Left ventricle myocardium inferior (tissue), 1 donor: Measurements from ENCODE around the gene CEP44. TPM values are rescaled to one million over a fixed set of nuclear protein-coding genes. Genes with fewer than 3 reads are reported as not detected.
A peak's percentile ranks its signal among the peaks of the same experiment; 100 is the strongest.
"Not testable (repeated sequence)": the region's sequence is repeated elsewhere in the genome, so short reads cannot be mapped to it uniquely, and the experiment has no call there.

Experiments
- DNase-seq: peaks from one replicate; pipeline ENCODE4 v3.0.0-alpha.2; 2020
- H3K27ac ChIP-seq: fragments of 200-600 bp; replicated peaks from 2 replicates; pipeline ENCODE4 v1.8.0; 2021
- H3K27me3 ChIP-seq: fragments of 200-600 bp; 2 replicates; pipeline ENCODE4 v1.8.0; 2021; ENCODE audit warnings: low read depth
- H3K36me3 ChIP-seq: fragments of 200-600 bp; 2 replicates; pipeline ENCODE4 v1.8.0; 2021
- H3K4me1 ChIP-seq: fragments of 200-600 bp; 2 replicates; pipeline ENCODE4 v1.8.0; 2021
- H3K4me3 ChIP-seq: fragments of 200-600 bp; 2 replicates; pipeline ENCODE4 v1.8.0; 2021; ENCODE audit warnings: mild to moderate bottlenecking, moderate library complexity
- H3K9me3 ChIP-seq: fragments of 200-600 bp; replicated peaks from 2 replicates; pipeline ENCODE4 v1.8.0; 2021
- intact Hi-C: fragments of 100-400 bp; cut with micrococcal nuclease; formaldehyde crosslinking; loops from one replicate; pipeline ENCODE4 v1.11.0; 2022
- total RNA-seq: library from RNA; stranded (reverse); fragmentation: NEBNext Ultra II Directional; extraction: Animal tissue kit (Norgen Biotek cat#: 25700); gene quantifications from one replicate; pipeline ENCODE4 v1.2.1, GENCODE V29; 2021
- TF ChIP-seq, protein P1 (sequence below): fragments of 200-600 bp; IDR thresholded peaks from 2 replicates; pipeline ENCODE4 v1.8.0; 2021; ENCODE audit warnings: antibody characterized with exemption, mild to moderate bottlenecking, borderline replicate concordance
- donor health status: DM: no; HTN: yes; CAD: no; lungs with severe emphysema.

Gene CEP44
- total RNA-seq, 1 donor from 2014 or later: 11.2 TPM

DNA sequence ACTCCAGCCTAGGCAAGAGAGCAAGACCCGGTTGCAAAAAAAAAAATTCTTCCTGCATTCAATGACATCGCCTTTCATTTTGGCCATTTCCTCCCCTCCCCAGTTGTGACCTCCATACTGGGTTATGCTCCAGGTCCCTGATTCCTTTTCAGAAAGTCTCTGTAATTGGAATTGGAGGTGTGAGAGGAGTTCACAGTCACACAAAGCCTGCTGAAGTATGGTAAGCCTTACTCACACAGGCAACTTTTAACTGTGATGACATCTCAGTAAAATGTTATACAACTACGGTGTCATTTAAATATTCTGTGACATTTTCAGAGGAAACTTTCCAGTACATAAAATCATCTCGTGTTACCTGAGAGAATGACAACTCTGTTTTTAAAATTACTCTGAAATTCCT, 73.6 kb downstream of the CEP44 start:
- H3K27me3 ChIP-seq: no peaks in the 10 kb centered on the region
- intact Hi-C loops: no loop called here
- TF ChIP-seq, protein P1, sequence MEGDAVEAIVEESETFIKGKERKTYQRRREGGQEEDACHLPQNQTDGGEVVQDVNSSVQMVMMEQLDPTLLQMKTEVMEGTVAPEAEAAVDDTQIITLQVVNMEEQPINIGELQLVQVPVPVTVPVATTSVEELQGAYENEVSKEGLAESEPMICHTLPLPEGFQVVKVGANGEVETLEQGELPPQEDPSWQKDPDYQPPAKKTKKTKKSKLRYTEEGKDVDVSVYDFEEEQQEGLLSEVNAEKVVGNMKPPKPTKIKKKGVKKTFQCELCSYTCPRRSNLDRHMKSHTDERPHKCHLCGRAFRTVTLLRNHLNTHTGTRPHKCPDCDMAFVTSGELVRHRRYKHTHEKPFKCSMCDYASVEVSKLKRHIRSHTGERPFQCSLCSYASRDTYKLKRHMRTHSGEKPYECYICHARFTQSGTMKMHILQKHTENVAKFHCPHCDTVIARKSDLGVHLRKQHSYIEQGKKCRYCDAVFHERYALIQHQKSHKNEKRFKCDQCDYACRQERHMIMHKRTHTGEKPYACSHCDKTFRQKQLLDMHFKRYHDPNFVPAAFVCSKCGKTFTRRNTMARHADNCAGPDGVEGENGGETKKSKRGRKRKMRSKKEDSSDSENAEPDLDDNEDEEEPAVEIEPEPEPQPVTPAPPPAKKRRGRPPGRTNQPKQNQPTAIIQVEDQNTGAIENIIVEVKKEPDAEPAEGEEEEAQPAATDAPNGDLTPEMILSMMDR: no peak
- no peak overlapping the region for H3K4me3 ChIP-seq
- no peak overlapping the region for H3K27ac ChIP-seq
- no peak for DNase-seq
- H3K36me3 ChIP-seq: no peaks in the 10 kb centered on the region
- no peaks in the 10 kb centered on the region for H3K9me3 ChIP-seq
- H3K4me1 ChIP-seq: no peaks in the 10 kb centered on the region

DNA sequence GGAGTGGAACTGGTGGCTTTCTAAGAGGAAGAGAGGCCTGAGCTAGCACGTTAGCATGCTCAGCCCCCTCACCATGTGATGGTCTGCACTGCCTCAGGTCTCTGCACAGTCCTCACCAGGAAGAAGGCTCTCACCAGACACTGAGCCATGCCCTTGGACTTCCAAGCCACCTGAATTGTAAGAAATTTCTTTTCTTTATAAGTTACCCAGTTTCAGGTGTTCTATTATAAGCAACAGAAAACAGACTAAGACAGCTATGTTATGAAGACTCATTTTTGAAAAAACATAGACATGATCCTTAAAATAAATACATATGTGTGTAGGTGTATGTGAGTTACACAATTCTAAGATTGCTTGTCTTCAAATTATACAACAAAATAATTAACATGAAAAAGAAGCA, 74.7 kb downstream of the CEP44 start:
- no peak for DNase-seq
- no peaks in the 10 kb centered on the region for H3K4me1 ChIP-seq
- TF ChIP-seq, protein P1: no peak
- no peaks in the 10 kb centered on the region for H3K27me3 ChIP-seq
- H3K36me3 ChIP-seq: no peaks in the 10 kb centered on the region
- H3K9me3 ChIP-seq: no peaks in the 10 kb centered on the region
- no peak overlapping the region for H3K4me3 ChIP-seq
- H3K27ac ChIP-seq: no peak overlapping the region
- intact Hi-C loops: no loop called here

DNA sequence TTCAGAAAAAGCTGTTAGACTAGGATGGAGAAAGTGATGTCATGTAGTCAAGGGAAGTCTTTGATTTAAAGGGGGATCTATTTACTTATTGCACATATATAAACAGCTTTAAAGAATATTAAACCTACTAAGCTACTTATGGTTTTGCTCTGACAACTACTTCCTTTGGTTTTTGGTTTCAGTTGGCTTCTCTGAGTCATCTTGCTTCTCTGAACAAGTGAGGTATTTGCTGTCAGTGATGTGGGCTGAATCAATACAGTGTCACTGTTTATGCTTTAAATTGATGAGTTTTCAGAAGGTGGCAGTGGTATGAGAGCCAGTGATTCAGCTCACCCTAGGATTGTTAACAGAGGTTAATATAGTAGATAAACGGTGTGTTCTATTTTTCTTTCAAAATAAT, 75.1 kb downstream of the CEP44 start:
- H3K4me3 ChIP-seq: no peak overlapping the region
- intact Hi-C loops: no loop called here
- H3K27ac ChIP-seq: no peak overlapping the region
- no peaks in the 10 kb centered on the region for H3K4me1 ChIP-seq
- H3K36me3 ChIP-seq: no peaks in the 10 kb centered on the region
- H3K27me3 ChIP-seq: no peaks in the 10 kb centered on the region
- TF ChIP-seq, protein P1: no peak
- no peaks in the 10 kb centered on the region for H3K9me3 ChIP-seq
- DNase-seq: no peak

DNA sequence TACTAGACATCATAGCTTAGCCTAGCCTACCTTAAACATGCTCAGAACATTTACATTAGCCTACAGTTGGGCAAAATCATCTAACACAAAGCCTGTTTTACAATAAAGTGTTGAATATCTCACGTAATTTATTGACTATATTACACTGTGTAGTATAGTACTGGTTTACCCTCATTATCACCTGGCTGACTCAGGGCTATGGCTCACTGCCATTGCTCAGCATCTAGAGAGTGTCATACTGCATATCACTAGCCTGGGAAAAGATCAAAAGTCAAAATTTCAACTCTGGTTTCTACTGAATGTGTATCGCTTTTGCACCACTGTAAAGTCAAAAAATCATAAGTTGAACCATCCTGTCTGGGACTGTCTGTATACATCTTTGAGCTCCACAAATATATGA, 78.6 kb downstream of the CEP44 start:
- Histone ChIP-seq H3K27me3 (no peaks in the 10 kb centered on the region), H3K27ac (no peak overlapping the region), H3K9me3 (no peaks in the 10 kb centered on the region), H3K4me3 (no peak overlapping the region), H3K36me3 (no peaks in the 10 kb centered on the region), H3K4me1 (no peaks in the 10 kb centered on the region)
- TF ChIP-seq, protein P1: no peak
- no peak for DNase-seq
- intact Hi-C loops: loop anchor here (10.0 kb wide), 1 partner anchor 352 kb away; no protein-coding TSS in a partner anchor

DNA sequence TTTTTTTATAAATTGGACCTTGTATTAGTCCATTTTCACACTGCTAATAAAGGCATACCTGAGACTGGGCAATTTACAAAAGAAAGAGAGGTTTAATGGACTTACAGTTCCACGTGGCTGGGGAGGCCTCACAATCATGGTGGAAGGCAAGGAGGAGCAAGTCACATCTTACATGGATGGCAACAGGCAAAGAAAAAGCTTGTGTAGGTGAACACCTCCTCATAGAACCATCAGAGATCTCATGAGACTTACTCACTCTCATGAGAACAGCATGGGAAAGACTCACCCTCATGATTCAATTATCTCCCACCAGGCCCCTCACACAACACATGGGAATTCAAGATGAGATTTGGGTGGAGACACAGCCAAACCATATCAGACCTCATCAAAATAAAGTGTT, 80.1 kb downstream of the CEP44 start:
- not testable (repeated sequence) for H3K4me1 ChIP-seq, DNase-seq, H3K9me3 ChIP-seq, H3K4me3 ChIP-seq, H3K36me3 ChIP-seq, H3K27ac ChIP-seq, H3K27me3 ChIP-seq
- intact Hi-C loops: loop anchor here (10.0 kb wide), 1 partner anchor 351 kb away; no protein-coding TSS in a partner anchor

DNA sequence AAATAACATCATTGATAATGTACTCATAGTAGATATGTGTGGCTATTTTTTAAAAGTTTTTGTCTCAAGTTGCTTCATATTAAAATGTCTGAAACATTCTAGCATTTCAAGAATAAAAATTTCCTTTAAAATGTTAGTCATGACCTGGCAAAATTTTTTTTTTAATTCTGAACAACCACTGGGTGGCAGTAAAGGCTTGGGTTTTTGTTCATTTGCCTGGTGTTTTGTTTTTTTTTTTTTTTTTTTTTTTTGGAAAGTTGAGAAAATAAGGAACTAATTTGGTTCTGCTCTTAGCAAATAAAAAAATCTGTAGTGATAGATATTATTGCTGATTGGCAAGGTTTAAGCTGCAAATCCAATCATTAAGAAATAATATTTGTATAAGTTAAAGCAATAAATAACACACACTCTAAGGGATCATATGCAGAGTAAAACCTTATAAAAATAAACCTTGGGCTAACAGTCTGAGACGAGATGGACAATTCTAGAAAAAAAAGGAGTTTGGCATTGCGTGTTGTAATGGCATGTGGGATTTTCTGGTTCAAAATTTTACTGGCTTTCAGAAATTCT, 81.4 kb downstream of the CEP44 start:
- Histone ChIP-seq H3K27me3 (no peaks in the 10 kb centered on the region), H3K9me3 (no peaks in the 10 kb centered on the region), H3K36me3 (no peaks in the 10 kb centered on the region), H3K27ac (no peak overlapping the region), H3K4me1 (no peaks in the 10 kb centered on the region), H3K4me3 (no peak overlapping the region)
- intact Hi-C loops: loop anchor here (5.0 to 10.0 kb wide), 2 partner anchors 267 to 350 kb away; no protein-coding TSS in a partner anchor
- TF ChIP-seq, protein P1: peak; percentile 56
- DNase-seq: no peak
